HL-60/S4 treated with phorbol 12-myristate 13-acetate at 8.2 ng/mL for 4 days and 3 days (cell line): ENCODE results near the gene CCDC167.
"Not testable (repeated sequence)": the region's sequence is repeated elsewhere in the genome, so short reads cannot be mapped to it uniquely, and the experiment has no call there.

ENCODE experiments used
- in situ Hi-C: fragments of 300-500 bp; cut with MboI; formaldehyde crosslinking; loops from 2 replicates; pipeline ENCODE4 v1.15.0; 2022; ENCODE audit warnings: low sequenced_read_pairs

Gene CCDC167

DNA sequence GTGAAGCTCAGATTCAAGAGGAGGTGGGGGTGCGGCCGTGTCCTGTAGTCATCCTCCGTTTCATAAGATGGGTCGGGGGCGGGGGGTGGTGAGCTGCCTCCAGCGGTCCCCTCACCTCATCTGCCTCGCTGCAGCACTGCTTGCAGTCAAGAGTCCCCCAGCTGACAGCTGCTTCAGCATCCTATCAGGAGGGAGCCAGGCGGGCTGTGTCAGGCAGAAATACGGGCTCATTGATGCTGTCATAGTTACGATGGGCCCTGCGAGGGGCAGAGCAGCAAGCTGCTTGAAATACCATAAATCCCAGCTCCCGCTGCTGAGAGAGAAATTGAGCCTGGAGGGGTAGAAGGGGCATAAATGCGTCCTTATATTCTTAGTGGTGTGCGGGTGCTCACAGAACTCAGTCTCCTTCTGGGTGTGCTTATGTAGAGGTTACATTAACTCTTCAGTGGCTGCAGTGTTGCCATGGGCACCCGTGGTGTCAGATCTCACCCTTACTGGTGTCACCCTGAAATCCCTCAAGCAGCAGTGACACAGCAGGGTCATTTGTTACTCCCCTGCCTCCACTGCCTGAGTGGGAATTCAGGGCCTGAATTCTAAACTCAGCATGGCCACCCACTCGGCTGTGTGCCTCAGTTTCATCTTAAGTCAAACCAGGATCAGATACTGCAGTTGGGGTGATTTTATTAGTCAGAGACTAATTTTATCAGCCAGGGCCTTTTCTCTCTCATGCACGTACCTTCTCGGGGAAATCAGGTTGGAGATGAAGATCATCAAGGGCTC is 21.8 kb downstream of the CCDC167 start:
- in situ Hi-C loops: no loop called here

DNA sequence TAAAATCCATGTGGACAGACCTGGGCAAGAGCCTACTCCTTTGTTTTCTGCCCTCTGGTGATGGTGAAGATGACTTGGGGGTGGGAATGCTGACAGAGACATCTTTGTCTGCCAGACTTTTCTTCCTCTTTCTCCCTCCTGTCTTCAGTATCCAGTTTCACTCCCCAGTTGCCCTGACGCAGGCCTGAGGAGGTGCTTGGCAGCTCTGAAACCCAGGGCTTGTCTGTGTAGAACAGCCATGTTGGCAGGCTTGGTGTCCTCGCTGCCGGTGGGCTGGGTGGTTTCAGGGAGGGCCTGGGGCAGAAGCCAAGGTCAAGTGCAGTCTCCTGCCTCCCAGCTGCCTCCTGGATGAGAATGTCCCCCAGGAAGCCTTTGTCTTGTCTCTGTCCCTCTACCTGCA is 22.5 kb downstream of the CCDC167 start:
- in situ Hi-C loops: no loop called here

DNA sequence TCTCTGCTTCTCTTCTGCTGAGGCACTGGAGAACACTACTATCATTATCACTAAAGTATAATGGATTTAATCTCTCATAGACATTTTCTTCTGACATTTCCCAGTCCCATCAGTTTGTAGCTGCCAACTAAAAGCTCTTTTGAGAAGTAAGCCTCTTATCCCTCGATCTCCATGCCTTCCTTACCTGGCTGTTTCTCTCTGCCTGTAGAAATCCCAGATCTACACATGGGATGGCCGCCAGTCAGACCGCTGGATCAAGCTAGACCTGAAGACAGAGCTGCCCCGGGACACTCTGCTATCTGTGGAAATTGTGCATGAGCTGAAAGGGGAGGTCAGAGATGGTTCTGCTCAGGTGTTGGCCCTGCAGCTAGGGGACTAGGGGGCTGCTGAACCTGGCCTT is 25.4 kb downstream of the CCDC167 start:
- in situ Hi-C loops: no loop called here

DNA sequence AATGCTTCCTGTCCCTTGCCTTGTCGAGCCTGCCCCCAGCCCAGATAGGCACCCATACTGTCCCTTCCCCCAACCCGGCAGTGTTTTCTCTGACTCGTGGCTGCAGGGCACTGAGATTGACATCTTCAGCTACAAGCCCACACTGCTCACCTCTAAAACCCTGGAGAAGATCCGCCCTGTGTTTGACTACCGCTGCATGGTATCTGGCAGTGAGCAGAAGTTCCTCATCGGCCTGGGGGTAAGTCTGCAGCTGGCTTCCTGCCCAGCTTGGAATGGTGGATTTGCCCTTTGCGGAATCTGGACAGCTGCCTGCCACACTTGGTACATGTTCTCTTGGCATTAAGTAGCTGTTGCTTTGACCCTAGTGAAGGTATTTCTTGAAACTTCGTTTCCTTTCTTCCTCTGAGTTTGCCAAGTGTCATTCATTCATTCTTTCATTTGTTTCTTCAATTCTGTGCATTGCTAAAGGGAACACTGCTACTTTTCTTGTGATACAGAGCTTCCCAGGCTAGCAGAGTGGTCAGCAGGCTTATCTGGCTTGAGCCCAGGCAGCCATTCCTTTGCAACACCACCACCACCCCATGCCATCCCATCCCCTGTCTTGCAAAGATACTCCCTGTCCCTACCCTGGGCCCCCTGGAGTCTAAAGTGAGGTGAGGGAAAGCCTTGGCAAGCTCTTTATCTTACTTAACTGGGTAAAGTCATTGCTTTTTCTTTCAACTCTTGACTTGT is 26.2 kb downstream of the CCDC167 start:
- in situ Hi-C loops: no loop called here

DNA sequence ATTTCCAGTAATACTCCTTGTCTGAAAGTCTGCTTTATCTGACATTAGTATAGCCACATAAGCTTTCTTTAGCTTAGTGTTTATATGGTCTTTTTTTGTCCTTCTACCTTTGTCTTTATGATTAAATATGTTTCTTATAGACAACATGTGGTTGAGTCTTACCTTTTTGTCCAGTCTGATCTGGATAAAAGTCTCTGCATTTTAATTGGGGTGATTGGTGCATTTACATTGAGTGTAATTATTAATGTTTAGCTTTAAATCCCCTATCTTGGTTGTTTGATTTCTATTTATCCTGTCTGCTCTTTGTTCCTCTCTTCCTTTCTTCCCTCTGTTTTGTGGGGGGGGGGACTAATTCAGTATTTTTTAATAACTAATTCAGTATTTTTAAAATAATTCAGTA is 32.0 kb downstream of the CCDC167 start:
- in situ Hi-C loops: no loop called here

DNA sequence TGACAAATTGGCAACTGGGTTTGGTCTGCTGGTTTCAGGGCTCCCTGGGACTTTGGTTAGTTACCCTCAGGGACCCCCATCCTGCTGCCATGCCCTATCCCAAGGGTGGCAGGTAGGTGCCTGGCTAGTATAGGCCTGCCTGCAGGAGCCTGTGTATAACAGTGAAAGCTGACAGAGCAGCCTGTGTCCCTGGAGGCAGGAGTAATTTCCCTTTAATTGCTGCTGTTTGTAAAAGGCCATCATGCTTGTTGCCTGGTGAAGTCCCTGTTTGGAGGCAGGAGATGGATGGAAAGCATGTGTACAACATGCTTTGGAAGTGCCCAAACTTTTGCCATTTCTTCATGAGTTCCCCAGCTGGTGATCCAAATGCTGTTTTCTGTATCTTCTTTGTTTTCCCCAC is 36.6 kb downstream of the CCDC167 start:
- in situ Hi-C loops: no loop called here

DNA sequence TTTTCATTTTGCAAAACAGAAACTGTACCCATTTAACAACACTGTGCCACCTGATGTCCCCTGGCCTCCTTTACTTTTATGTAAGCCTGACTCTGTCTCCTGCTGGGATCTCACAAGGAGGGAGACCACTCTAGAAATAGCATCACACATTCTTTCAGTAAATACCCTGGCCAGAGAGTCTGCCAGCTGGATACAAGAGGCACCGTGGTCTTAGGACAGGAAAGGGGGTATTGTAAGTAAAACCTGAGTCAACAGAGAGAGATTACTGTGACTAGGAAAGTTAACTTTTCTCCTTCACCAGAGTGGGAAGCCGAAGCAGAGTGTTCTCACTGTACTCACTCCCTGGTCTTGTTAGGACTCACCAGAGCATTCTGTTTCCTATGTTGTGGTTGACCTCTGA is 38.9 kb downstream of the CCDC167 start:
- in situ Hi-C loops: no loop called here

DNA sequence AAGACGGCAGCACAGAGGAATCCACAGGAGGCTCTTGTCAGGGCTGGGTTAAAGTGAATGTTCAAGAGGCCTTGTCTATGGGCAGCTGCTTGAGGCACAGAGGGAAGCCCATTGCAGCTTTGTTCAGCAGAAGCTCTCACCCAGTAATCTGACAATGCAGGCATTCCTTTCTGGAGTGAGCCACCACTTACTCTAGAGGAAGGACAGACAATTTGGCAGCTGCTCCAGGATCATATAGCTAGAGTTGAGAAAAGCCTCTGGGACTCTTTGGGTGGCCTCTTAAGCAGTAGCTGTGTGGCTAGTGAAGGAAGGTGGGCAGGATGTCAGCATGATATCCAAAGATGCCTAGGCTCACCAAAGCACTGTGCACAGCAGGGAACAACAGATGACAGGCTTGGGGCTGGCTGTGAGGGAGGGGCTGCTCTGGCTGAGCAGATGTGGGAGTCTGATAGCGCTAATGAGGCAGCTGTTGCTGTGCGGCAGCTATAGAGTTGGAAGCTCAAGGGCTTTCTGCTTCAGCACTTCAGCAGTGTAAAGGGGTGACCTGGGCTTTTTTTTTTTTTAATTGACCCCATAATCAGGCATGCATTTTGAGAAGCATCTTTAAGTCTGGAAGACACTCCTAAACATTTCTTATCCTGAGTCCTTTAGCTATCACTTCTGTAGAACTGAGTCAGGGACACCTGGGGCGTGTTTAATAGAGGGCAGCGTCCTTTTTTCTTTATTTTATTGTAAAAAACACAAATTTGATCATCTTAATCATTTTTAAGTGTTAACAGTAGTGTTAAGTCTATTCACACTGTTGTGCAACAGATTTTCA is 39.5 kb downstream of the CCDC167 start:
- in situ Hi-C loops: no loop called here

DNA sequence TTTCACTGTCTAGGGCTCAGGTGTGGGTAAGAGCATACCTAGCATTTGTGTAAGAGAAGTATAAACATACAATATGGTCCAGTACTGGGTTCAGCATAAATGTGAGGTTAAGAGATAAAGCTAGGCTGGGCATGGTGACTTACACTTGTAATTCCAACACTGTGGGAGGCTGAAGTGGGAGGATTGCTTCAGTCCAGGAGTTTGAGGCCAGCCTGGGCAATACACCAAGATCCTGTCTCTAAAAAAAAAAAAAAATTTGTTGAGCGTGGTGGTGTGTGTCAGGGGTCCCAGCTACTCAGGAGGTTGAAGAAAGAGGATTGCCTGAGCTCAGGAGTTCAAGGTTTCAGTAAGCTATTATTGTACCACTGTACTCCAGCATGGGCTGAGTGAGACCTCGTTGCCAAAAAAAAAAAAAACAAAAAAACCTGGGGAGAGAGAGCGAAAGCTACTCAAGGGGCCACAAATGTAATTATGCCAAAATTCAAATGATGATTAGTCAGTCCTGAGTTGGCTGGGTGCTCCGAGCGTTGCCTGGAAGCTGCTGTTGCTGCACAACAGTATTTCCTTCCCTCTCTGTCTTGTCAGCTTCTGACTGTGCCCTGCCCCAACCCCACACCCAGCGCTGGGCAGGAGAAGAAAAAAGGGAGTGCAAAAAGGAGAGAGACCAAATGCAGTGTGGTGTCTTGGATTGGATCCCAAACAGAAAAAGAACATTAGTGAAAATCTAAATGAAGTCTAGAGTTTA is 42.7 kb downstream of the CCDC167 start:
- in situ Hi-C loops: no loop called here

DNA sequence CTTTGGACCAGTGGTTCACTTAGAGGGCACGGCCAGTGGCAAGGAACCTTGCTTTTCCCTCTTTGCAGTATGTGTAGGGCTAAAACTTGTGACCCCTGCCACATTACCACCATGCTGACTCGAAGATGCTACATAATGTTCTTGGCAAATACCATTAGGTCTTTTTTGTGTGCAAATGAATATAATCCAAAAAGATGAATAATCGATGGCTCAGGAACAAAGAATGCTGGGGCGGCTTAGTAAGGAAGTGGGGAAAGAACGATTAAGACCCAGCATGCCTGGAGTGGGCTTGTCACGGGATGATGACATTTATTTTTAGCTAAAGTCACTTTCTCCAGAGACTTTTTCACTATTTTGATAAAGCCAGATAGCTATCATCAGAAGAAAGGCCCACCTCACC is 43.6 kb downstream of the CCDC167 start:
- in situ Hi-C loops: no loop called here

DNA sequence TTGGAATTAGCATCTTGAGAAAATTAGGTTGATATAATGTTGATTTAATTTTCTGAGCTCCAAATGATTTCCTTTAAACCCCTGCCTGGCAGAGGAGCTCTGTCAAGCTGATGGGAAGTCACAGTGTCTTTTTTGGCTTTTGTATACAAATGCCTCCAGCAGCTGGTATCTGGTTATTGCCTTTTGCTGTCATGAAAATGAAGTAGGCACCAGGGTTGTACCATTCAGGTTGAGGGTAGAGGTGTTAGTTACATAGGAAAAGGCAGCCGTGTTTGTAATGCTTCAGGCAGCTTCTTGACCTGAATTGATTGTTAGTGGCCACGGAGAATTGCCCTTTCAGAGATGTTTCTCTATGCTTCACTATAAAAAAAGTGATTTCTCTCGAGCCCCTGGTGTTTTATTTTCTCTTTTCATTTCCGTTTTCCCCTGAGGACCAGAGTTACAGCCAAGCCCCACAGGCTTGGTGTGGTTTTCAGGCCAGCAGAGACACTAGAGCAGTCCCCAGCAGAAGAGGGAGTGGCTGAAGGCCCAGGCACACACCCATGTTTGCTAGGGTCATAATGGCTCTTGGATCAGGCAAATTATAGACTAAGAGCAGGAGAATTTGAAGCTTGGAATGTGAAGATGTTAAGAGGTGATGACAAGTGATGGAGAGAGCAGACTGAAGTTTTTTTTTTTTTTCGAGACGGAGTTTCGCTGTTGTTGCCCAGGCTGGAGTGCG is 45.1 kb downstream of the CCDC167 start:
- in situ Hi-C loops: no loop called here

DNA sequence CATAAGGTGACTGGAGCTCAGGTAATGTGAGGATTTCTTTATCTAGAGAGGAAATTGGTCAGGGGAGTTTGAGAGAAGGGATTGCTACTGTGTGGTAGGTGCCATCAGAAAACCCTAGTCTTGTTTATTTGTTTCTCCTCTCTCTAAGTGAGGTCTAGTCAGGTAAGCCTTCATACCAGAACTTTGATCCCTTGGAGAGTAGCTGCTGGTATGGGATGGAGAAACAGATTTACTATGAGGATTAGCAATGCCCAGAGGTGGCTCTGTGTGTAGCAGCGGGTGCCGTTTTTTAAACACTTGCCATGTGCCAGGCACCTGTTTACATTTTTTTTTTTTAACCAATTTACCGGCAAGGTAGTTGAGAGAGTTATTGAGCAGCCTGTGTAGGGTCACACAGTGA is 47.2 kb downstream of the CCDC167 start:
- in situ Hi-C loops: no loop called here

DNA sequence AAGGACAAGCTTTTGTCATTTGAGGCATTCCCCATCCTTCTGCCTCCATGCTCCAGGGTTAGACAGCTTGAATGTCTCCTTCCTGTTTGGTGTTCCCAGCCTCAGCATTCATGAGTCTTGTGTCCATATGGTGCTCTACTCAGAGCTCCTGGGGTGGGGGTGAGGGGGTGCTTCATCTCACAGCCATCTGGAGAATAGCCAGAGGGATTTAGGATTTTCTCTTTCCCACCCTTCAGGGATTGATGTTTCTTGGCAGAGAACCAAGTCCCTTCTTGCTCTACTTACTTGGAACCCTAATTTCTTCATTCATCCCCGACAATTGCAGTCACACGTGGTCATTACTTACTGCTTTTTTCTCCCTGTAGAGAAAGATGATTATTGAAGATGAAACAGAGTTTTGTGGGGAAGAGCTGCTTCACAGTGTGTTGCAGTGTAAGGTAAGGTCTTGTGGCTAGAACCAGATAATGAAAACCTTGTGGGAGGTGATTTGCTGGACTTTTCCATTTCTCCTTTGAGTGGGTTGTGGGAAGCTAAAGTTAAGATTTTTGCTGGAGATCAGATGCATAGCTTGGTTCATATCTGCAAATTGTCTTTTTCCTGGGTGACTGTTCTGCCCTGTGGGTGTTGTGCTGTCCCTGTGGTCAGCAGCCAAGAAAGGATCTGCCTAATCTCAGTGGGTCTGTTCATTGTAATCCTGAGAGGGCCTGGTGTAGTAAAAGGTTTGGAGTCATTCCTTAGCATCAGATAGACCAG is 48.1 kb downstream of the CCDC167 start:
- in situ Hi-C loops: no loop called here

DNA sequence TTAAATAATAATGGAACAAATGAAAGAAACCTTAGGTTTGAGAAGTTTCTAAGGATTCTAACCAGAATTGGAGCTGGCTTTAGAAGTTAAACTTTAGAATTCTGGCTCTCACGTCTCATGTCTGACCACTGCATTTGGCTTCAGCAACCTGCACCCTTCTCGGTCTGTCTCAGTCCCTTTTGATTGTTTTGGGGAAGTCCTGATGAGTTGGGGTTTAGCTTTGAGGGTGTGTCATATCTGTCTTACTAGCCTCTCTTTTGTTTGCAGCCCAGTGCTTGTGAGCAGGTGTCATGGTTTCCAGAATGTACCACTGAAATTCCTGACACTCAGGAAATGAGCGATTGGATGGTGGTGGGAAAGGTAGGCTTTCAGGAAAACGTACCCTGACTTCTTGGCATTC is 49.7 kb downstream of the CCDC167 start:
- in situ Hi-C loops: no loop called here

DNA sequence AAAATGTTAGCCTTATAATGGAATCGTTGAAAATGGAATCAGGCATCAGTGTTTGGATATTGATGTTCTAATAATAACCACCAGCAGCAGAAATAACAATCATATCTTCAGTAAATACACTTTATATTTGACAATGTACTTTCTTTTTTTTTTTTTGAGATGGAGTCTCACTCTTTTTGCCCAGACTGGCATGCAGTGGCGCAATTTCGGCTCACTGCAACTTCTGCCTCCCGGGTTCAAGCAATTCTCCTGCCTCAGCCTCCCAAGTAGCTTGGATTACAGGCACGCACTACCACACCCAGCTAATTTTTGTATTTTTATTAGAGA is 56.5 kb downstream of the CCDC167 start:
- in situ Hi-C loops: not testable (repeated sequence)

DNA sequence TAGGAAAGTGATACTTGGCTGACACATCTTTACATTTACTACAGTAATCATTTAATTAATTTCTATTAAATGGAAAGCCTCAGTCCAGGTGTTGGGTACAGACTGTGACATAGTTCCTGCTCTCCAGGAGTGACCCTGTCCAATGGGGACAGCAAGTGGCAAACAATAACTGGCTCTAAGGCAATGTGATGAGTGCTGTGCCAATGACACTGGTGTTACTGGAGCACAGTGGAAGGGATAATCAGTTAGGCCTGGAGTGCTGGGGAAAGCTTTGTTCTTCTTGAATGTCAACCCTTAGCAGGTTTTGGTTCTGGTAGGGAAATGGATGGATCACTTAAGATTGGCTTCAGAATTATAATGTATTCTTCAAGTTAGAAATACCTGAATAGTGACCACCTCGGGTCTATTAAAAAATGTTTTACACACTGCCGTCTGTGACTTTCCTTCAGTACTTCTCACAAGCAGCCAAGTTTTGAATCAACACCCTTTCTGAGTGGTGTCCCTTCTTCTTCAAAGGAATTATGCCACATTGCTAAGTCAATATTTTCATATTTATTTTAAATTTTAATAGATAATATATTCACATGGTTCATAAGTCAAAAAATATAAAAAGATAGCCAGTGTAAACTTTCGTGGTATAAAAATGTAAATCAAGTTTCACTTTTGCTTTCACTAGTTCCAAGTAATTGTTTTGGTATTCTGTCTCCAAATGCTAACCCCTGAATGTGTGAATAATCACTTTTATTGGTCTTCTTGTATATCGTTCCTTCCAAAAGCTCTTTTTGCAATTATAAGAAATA is 57.1 kb downstream of the CCDC167 start:
- in situ Hi-C loops: no loop called here

DNA sequence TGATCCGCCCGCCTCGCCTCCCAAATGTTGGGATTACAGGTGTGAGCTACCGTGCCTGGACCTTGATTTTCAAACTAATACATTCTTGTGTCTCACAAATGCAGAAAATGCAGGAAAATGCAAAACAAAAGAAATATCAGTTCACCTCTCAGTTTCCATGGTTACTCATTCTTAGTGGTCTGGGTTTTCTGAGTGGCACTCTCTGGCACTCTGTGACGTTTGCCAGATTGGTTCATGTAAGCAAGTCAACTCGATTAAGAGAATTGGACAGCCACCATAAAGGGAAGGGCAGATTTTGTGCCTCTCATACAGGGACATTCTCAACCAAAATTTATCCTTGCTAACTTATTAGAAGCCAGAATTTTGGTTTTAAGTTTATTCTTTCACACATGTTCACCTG is 58.0 kb downstream of the CCDC167 start:
- in situ Hi-C loops: no loop called here

DNA sequence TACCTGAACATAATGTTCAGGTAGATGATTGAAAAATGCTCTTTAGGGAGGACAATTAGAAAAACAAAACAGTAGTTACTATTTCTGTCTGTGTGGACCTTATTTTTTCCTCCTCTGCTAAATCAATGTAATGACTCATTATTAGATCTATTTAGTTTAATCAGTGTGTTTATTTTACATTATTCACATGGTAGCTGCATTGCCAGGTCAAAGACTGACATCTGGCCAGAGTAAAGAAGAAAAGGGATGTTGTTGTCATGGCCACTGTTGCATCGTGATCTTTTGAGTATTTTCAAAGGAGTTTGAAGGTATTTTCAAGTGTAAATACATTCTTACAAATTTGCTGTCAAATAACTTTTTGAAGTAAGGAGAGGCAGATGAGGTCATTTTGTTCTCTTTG is 60.8 kb downstream of the CCDC167 start:
- in situ Hi-C loops: no loop called here

DNA sequence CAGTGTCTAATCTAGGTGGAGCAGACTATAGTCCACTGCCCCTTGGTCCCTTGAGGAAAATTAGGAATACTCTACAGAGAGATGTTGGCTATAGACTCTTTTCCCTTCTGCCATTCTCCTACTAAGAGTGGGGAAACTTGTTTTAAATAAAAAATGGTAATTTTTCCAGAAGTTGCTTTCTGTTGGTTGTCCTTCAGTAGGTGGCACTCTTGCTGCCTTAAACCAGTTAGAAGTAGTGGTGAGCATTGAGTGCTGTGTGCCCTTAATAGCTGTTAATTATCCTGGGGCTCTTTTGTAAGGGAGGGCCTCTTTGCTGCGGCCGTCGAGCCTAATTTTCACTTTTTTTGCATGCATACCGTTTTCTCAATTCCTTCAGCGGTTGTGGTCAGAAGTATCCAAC is 63.9 kb downstream of the CCDC167 start:
- in situ Hi-C loops: no loop called here
